ENCODE data around the gene RACK1. TPM values are rescaled to one million over a fixed set of nuclear protein-coding genes. Genes with fewer than 3 reads are reported as not detected.

Gene RACK1
- total and polyA plus RNA-seq, 2 donors from 2014 or later, result 1,240 to 1,699 TPM

DNA sequence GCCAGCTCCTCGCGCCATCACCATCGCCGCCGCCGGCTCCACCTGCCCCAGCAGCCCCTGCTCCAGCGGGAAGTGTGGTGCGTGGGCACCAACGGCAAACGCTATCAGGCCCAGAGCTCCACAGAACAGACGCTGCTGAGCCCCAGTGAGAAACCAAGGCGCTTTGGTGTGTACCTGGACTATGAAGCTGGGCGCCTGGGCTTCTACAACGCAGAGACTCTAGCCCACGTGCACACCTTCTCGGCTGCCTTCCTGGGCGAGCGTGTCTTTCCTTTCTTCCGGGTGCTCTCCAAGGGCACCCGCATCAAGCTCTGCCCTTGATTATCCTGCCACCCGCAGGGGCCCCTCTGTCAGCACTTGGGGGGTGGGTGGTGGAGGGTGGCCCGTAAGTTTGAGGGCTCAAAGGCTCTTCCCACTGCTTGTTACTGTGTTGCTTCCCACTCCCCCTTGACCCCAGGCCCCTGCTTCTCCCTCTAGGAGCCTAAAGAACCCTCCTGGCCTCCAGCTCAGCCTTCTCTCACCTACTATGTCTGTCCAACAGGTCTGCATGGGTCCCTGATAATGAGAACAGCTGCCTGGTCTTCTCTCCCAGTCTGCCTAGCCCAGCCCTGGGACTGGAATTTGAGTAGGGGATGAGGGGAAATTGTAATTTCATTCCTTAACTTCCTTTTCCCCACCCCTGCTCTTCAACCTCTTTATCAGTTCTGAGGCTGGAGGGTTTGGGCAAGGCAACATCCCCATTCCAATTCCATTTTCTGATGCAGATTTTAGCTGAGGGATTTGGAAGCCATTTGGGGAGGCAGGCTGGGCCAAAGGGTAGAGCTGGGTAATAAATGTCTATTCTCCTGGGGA, 9.0 kb downstream of the RACK1 start:
- Histone ChIP-seq H3K27me3 (ENCODE audit: control insufficient read depth, insufficient read depth, low read length) (no peaks in the 10 kb centered on the region), H3K9ac (ENCODE audit: low read length in 3 of 3) (no peak overlapping the region), H3K9me3 (ENCODE audit: control insufficient read depth in 2 of 3, insufficient read depth in 1 of 3, low read length in 3 of 3) (no peaks in the 10 kb centered on the region), H3K4me3 (ENCODE audit: low read length in 3 of 3) (no peak overlapping the region), H3K27ac (ENCODE audit: low read depth in 2 of 2, low read length in 2 of 2) (no peak overlapping the region), H3K36me3 (ENCODE audit: control insufficient read depth in 2 of 3, insufficient read depth in 3 of 3, low read length in 3 of 3) (peaks cover 20 to 74% (median 51%) of the 10 kb centered on the region in 3 donors), H3K4me1 (ENCODE audit: control insufficient read depth in 2 of 3, insufficient read depth in 2 of 3, low read depth in 1 of 3, low read length in 3 of 3) (no peaks in the 10 kb centered on the region)
- no peak for FAIRE-seq
- no peak for TF ChIP-seq CTCF (IDR thresholded peaks at IDR 0.05; ENCODE audit: borderline replicate concordance, extremely low read depth, insufficient read depth)
- intact Hi-C loops (cut with DNase I), result no loop called here
- DNase-seq, result no peak

DNA sequence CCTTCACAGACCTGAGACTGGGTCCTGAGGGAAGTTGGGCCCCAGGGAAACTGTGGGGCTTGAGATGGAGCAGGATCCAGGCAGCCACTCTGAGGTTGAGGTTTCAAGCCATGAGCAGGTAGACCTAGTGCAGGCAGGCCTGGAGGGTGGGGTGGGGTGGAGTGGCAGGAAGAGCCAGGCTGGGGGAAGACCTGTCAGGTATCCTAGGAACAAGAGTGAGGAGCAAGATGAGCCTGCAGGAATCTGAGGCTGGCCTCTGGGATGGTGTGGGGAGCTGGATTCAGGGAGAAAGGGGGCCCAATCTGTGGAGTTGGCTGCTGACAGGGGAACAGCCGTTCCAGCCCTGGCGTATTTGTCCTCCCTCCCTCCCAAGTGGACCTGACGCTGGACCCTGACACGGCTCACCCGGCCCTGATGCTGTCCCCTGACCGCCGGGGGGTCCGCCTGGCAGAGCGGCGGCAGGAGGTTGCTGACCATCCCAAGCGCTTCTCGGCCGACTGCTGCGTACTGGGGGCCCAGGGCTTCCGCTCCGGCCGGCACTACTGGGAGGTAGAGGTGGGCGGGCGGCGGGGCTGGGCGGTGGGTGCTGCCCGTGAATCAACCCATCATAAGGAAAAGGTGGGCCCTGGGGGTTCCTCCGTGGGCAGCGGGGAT, 9.8 kb downstream of the RACK1 start:
- Histone ChIP-seq H3K36me3 (ENCODE audit: control insufficient read depth in 2 of 3, insufficient read depth in 3 of 3, low read length in 3 of 3) (peaks cover 15 to 68% (median 45%) of the 10 kb centered on the region in 3 donors), H3K9ac (ENCODE audit: low read length in 3 of 3) (no peak overlapping the region), H3K27me3 (ENCODE audit: control insufficient read depth, insufficient read depth, low read length) (no peaks in the 10 kb centered on the region), H3K4me3 (ENCODE audit: low read length in 3 of 3) (no peak overlapping the region), H3K9me3 (ENCODE audit: control insufficient read depth in 2 of 3, insufficient read depth in 1 of 3, low read length in 3 of 3) (no peaks in the 10 kb centered on the region), H3K27ac (ENCODE audit: low read depth in 2 of 2, low read length in 2 of 2) (no peak overlapping the region), H3K4me1 (ENCODE audit: control insufficient read depth in 2 of 3, insufficient read depth in 2 of 3, low read depth in 1 of 3, low read length in 3 of 3) (no peaks in the 10 kb centered on the region)
- no peak for TF ChIP-seq CTCF (IDR thresholded peaks at IDR 0.05; ENCODE audit: borderline replicate concordance, extremely low read depth, insufficient read depth)
- no peak for DNase-seq
- intact Hi-C loops (cut with DNase I), result no loop called here
- no peak for FAIRE-seq

DNA sequence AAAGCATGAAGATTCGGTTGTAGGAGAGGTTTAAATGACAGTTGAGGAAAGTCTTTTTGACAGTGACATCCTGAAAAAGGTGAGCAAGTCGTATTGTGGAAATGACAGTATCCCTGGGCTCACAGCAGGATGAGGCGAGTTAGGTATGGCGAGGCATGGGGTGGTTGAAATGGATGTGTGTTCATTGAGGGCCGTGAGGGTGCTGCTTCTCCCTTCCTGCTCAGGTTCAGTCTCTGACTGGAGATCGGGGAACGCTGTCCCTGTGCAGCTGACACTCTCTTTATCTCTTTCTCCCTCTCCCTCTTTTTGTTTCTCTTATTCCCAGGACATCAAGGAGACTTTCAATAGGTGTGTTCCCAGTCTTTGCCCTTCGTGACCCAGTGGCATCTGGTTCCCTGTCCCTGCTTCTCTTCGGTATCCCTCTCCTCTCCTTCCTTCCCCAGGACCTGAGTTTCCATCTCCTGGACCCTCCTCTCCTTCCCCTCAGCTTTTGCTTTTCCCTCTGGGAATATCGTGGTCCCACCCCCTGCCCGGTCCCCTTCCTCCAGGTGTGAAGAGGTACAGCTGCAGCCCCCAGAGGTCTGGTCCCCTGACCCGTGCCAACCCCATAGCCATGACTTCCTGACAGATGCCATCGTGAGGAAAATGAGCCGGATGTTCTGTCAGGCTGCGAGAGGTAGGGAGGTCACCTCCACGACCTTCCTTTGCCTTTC, 10.5 kb downstream of the RACK1 start:
- Histone ChIP-seq H3K4me3 (ENCODE audit: low read length in 3 of 3) (no peak overlapping the region), H3K27ac (ENCODE audit: low read depth in 2 of 2, low read length in 2 of 2) (no peak overlapping the region), H3K27me3 (ENCODE audit: control insufficient read depth, insufficient read depth, low read length) (no peaks in the 10 kb centered on the region), H3K36me3 (ENCODE audit: control insufficient read depth in 2 of 3, insufficient read depth in 3 of 3, low read length in 3 of 3) (peaks cover 12 to 61% (median 39%) of the 10 kb centered on the region in 3 donors), H3K9ac (ENCODE audit: low read length in 3 of 3) (no peak overlapping the region), H3K9me3 (ENCODE audit: control insufficient read depth in 2 of 3, insufficient read depth in 1 of 3, low read length in 3 of 3) (no peaks in the 10 kb centered on the region), H3K4me1 (ENCODE audit: control insufficient read depth in 2 of 3, insufficient read depth in 2 of 3, low read depth in 1 of 3, low read length in 3 of 3) (no peaks in the 10 kb centered on the region)
- no peak for TF ChIP-seq CTCF (IDR thresholded peaks at IDR 0.05; ENCODE audit: borderline replicate concordance, extremely low read depth, insufficient read depth)
- intact Hi-C loops (cut with DNase I), result no loop called here
- DNase-seq (no peak), FAIRE-seq (no peak)
